OCI-LY3 (cell line): ENCODE results near the gene STX1A.
"Not testable (repeated sequence)": the region's sequence is repeated elsewhere in the genome, so short reads cannot be mapped to it uniquely, and the experiment has no call there.

ENCODE experiments used
- H2AFZ ChIP-seq: fragments of 200-600, 300-600 bp; shearing (Covaris generic); 2 replicates; pipeline ENCODE4 v1.6.0; 2014; ENCODE audit warnings: antibody characterized with exemption, low read depth, low read length
- H3K27ac ChIP-seq: fragments of 200-600, 300-600 bp; sonication (generic); 2 replicates; pipeline ENCODE4 v1.5.1; 2014; ENCODE audit warnings: mild to moderate bottlenecking, low read length, moderate library complexity, mixed read lengths
- H3K27me3 ChIP-seq: fragments of 200-600, 300-600 bp; sonication (generic); 2 replicates; pipeline ENCODE4 v1.6.1; 2014; ENCODE audit warnings: low read depth, low read length, mixed read lengths
- H3K36me3 ChIP-seq: fragments of 200-600, 300-600 bp; sonication (generic); replicated peaks from 2 replicates; pipeline ENCODE3; 2014; ENCODE audit warnings: low read depth, low read length, mixed read lengths
- H3K4me1 ChIP-seq: fragments of 300-600, 200-600 bp; sonication (generic); 2 replicates; pipeline ENCODE4 v1.6.1; 2014; ENCODE audit warnings: low read length, mixed read lengths
- H3K4me2 ChIP-seq: fragments of 200-600, 300-600 bp; sonication (generic); 2 replicates; pipeline ENCODE4 v1.6.1; 2014; ENCODE audit warnings: low read length, mixed read lengths
- H3K4me3 ChIP-seq: fragments of 300-600, 200-600 bp; sonication (generic); 2 replicates; pipeline ENCODE4 v1.5.1; 2014; ENCODE audit warnings: antibody characterized with exemption, mild to moderate bottlenecking, low read length, moderate library complexity
- H3K79me2 ChIP-seq: fragments of 300-600, 200-600 bp; shearing (Covaris generic); 2 replicates; pipeline ENCODE4 v1.6.1; 2014; ENCODE audit warnings: mild to moderate bottlenecking, low read length, mixed read lengths
- H3K9ac ChIP-seq: fragments of 300-600, 200-600 bp; shearing (Covaris generic); 2 replicates; pipeline ENCODE4 v1.6.0; 2014; ENCODE audit warnings: mild to moderate bottlenecking, low read length, moderate library complexity
- H3K9me3 ChIP-seq: fragments of 200-600, 300-600 bp; shearing (Covaris generic); 2 replicates; pipeline ENCODE4 v1.6.1; 2014; ENCODE audit warnings: low read length, mixed read lengths; ENCODE audit not compliant: insufficient read depth
- H4K20me1 ChIP-seq: fragments of 200-600, 300-600 bp; sonication (generic); 2 replicates; pipeline ENCODE4 v1.6.1; 2016; ENCODE audit warnings: low read length, mixed read lengths; ENCODE audit not compliant: insufficient read depth
- EZH2phosphoT487 ChIP-seq: fragments of 200-600 bp; shearing (Covaris generic); IDR thresholded peaks from 2 replicates; pipeline ENCODE4 v1.6.1; 2018; ENCODE audit warnings: antibody characterized with exemption, mixed run types, low read depth
- TF ChIP-seq, protein P1 (sequence below): fragments of 200-600, 300-600 bp; sonication (generic); IDR thresholded peaks from 2 replicates; pipeline ENCODE4 v1.5.1; 2014; ENCODE audit warnings: antibody characterized with exemption, low read length, low read depth

Gene STX1A

DNA sequence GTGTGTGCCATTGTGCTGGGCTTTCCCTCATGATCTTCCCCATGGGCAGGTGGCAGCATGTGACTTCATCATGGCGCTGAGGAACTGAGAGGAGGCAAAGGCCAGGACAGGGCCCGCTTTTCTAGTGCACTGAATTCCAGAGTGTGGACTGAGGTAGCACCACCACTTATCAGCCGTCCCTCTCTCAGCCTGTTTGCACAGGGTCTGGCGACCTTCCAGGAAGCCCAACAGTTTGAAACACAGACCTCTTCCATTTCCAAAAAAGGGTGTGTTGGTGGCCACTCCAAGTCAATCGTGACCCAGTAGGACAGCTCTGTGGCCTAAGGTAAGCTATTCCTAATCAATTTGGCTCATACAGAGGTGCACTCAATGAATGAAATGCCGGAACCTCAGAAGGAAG lies 40.6 kb downstream of the STX1A start:
- Histone ChIP-seq H3K79me2 (peaks cover 51% of the 10 kb centered on the region), H3K27ac (no peak overlapping the region), H3K9me3 (no peaks in the 10 kb centered on the region), H3K9ac (no peak overlapping the region), H3K27me3 (no peaks in the 10 kb centered on the region), H2AFZ (no peak overlapping the region), H3K4me3 (no peak overlapping the region), H3K4me1 (peaks cover 14% of the 10 kb centered on the region), H3K36me3 (peaks cover 17% of the 10 kb centered on the region), H3K4me2 (no peak overlapping the region), H4K20me1 (peaks cover 4% of the 10 kb centered on the region; the same call in 1 of the 2 replicates)
- TF ChIP-seq EZH2phosphoT487, result no peak
- TF ChIP-seq, protein P1, sequence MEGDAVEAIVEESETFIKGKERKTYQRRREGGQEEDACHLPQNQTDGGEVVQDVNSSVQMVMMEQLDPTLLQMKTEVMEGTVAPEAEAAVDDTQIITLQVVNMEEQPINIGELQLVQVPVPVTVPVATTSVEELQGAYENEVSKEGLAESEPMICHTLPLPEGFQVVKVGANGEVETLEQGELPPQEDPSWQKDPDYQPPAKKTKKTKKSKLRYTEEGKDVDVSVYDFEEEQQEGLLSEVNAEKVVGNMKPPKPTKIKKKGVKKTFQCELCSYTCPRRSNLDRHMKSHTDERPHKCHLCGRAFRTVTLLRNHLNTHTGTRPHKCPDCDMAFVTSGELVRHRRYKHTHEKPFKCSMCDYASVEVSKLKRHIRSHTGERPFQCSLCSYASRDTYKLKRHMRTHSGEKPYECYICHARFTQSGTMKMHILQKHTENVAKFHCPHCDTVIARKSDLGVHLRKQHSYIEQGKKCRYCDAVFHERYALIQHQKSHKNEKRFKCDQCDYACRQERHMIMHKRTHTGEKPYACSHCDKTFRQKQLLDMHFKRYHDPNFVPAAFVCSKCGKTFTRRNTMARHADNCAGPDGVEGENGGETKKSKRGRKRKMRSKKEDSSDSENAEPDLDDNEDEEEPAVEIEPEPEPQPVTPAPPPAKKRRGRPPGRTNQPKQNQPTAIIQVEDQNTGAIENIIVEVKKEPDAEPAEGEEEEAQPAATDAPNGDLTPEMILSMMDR, result no peak

DNA sequence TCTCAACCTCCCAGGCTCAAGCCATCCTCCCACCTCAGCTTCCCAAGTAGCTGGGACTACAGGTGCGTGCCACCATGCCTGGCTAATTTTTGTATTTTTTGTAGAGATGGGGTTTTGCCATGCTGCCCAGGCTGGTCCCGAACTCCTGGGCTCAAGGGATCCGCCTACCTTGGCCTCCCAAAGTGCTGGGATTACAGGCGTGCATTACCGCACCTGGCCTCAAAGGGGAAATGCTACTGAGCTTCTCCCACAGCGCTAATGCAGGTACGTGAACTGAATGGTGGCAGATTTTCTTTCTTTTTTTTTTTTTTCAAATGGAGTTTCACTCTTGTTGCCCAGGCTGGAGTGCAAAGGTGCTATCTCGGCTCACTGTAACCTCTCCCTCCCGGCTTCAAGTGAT lies 43.4 kb downstream of the STX1A start:
- H2AFZ ChIP-seq, H3K4me2 ChIP-seq, H4K20me1 ChIP-seq, H3K9me3 ChIP-seq, H3K4me3 ChIP-seq, H3K4me1 ChIP-seq, H3K27ac ChIP-seq, H3K9ac ChIP-seq, H3K27me3 ChIP-seq: not testable (repeated sequence)
- Histone ChIP-seq H3K36me3 (peaks cover 13% of the 10 kb centered on the region), H3K79me2 (peaks cover 25% of the 10 kb centered on the region)

GRCh38 chr7:73674468-73675124 lies 44.9 kb downstream of the STX1A start:
- Histone ChIP-seq H3K4me3 (no peak overlapping the region), H3K9me3 (no peaks in the 10 kb centered on the region), H3K9ac (no peak overlapping the region), H2AFZ (no peak overlapping the region), H3K79me2 (peaks cover 10% of the 10 kb centered on the region; the same call in 1 of the 2 replicates), H3K4me2 (no peak overlapping the region), H3K27me3 (no peaks in the 10 kb centered on the region), H3K4me1 (no peaks in the 10 kb centered on the region), H3K36me3 (peaks cover 5% of the 10 kb centered on the region), H4K20me1 (no peaks in the 10 kb centered on the region), H3K27ac (no peak overlapping the region)
- TF ChIP-seq, protein P1, result no peak
- no peak for TF ChIP-seq EZH2phosphoT487

GRCh38 chr7:73671857-73672445 lies 47.5 kb downstream of the STX1A start:
- no peak for TF ChIP-seq EZH2phosphoT487
- TF ChIP-seq, protein P1, result no peak

More at GRCh38 chr7:73671857-73672445, 47.5 kb downstream of the STX1A start:
- H3K36me3 ChIP-seq, result no peaks in the 10 kb centered on the region
- no peaks in the 10 kb centered on the region for H3K27me3 ChIP-seq
- no peak overlapping the region for H3K27ac ChIP-seq
- H3K9me3 ChIP-seq, result no peaks in the 10 kb centered on the region
- H3K4me1 ChIP-seq, result peaks cover 8% of the 10 kb centered on the region; the same call in 1 of the 2 replicates
- no peak overlapping the region for H3K9ac ChIP-seq
- no peak overlapping the region for H3K4me3 ChIP-seq
- H4K20me1 ChIP-seq, result no peaks in the 10 kb centered on the region
- no peaks in the 10 kb centered on the region for H3K79me2 ChIP-seq
- no peak overlapping the region for H2AFZ ChIP-seq
- H3K4me2 ChIP-seq, result no peak overlapping the region
